ENCODE data around the gene DNAAF5. TPM values are rescaled to one million over a fixed set of nuclear protein-coding genes. Genes with fewer than 3 reads are reported as not detected.

DNAAF5 gene
- total and polyA plus RNA-seq, 9 of the 15 experiments (the other 6 are each of a cell fraction or from before 2014, with no cell fraction given): 3.1 to 69.7 (median 19.1) TPM

DNA sequence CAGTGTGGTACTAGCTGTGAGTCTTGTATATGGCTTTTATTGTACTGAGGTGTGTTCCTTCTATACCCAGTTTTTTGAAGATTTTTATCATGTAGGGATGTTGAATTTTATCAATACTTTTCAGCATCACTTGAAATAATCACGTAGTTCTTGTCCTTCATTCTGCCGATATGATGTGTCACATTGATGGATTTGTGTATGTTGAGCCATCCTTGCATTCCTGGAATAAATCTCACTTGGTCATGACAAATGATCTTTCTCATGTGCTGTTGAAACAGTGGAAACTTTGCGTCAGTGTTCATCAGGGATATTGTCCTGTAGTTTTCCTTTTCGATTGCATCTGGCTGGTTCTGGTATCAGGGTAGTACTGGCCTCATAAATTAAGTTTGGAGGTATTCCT is 7.7 kb downstream of the DNAAF5 start (continued):
- TF ChIP-seq, protein P1, sequence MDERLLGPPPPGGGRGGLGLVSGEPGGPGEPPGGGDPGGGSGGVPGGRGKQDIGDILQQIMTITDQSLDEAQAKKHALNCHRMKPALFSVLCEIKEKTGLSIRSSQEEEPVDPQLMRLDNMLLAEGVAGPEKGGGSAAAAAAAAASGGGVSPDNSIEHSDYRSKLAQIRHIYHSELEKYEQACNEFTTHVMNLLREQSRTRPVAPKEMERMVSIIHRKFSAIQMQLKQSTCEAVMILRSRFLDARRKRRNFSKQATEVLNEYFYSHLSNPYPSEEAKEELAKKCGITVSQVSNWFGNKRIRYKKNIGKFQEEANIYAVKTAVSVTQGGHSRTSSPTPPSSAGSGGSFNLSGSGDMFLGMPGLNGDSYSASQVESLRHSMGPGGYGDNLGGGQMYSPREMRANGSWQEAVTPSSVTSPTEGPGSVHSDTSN (CRISPR knock-in tag; IDR thresholded peaks at IDR 0.05; ENCODE audit: low read depth): no peak
- TF ChIP-seq, protein P1 (tag; conservative IDR thresholded peaks at IDR 0.05; ENCODE audit: low read depth): peak; percentile 84
- TF ChIP-seq, protein P2, sequence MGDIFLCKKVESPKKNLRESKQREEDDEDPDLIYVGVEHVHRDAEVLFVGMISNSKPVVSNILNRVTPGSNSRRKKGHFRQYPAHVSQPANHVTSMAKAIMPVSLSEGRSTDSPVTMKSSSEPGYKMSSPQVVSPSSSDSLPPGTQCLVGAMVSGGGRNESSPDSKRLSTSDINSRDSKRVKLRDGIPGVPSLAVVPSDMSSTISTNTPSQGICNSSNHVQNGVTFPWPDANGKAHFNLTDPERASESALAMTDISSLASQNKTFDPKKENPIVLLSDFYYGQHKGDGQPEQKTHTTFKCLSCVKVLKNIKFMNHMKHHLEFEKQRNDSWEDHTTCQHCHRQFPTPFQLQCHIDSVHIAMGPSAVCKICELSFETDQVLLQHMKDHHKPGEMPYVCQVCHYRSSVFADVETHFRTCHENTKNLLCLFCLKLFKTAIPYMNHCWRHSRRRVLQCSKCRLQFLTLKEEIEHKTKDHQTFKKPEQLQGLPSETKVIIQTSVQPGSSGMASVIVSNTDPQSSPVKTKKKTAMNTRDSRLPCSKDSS (IDR thresholded peaks at IDR 0.05; ENCODE audit: low read depth, partially characterized antibody): peak; percentile 59

DNA sequence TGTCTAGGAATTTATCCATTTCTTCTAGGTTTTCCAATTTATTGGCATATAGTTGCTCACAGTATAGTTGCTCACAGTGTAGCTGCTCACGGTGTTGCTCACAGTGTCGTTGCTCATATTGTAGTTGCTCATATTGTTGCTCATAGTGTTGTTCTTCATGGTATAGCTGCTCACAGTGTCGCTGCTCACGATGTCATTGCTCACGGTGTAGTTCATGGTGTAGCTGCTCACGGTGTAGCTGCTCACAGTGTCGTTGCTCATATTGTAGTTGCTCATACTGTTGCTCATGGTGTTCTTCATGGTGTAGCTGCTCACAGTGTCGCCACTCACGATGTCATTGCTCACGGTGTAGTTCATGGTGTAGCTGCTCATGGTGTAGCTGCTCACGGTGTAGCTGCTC is 8.3 kb downstream of the DNAAF5 start:
- no peak overlapping the region for H3K4me2 ChIP-seq (ENCODE audit: insufficient read depth, low read length)
- ATAC-seq (no peak), FAIRE-seq (no peak), DNase-seq (ENCODE audit: extremely low read depth in 1 of 4, low spot score in 3 of 4) (no peak)
- CTCF ChIA-PET (ENCODE audit: low intra/inter-chr PET ratio): no interaction called here
- no peaks in the 10 kb centered on the region for H3K27me3 ChIP-seq (ENCODE audit: control insufficient read depth in 2 of 2, insufficient read depth in 2 of 2, low read length in 2 of 2)
- no peak overlapping the region for H2AFZ ChIP-seq (ENCODE audit: low read depth, low read length)
- H3K4me3 ChIP-seq: no peak overlapping the region
- in situ Hi-C loops (cut with MboI): no loop called here
- peaks cover 92% of the 10 kb centered on the region for H3K79me2 ChIP-seq (ENCODE audit: control insufficient read depth, insufficient read depth, low read length)
- no peaks in the 10 kb centered on the region for H3K9me1 ChIP-seq (ENCODE audit: control insufficient read depth, insufficient read depth, low read length)
- peaks cover 87% of the 10 kb centered on the region for H3K36me3 ChIP-seq (ENCODE audit: control insufficient read depth, insufficient read depth, low read length)
- peaks cover 0 to 21% of the 10 kb centered on the region in 2 experiments; a peak in 2 of 5 replicates for H3K4me1 ChIP-seq (replicated peaks in 1 of 2; ENCODE audit: control insufficient read depth in 2 of 2, insufficient read depth in 2 of 2, low read length in 2 of 2)
- no TSS peak for BruUV-seq (replicated peaks)
- H4K20me1 ChIP-seq (replicated peaks; ENCODE audit: control insufficient read depth, insufficient read depth, low read length): no peaks in the 10 kb centered on the region
- intact Hi-C loops (cut with micrococcal nuclease): no loop called here
- no peak overlapping the region for H3K27ac ChIP-seq (ENCODE audit: extremely low read depth, low read depth, low read length)
- 93% methylated on average over 11 of the region's 11 CpGs for WGBS (ENCODE audit: insufficient coverage, low coverage, missing lambda C conversion rate)
- H3K9me3 ChIP-seq (replicated peaks; ENCODE audit: control insufficient read depth, insufficient read depth, low read depth, low read length): peaks cover 17% of the 10 kb centered on the region
- POLR2A ChIA-PET: no interaction called here
- no peak overlapping the region for H3K9ac ChIP-seq (ENCODE audit: insufficient read depth in 1 of 2, low read depth in 2 of 2, low read length in 2 of 2)
- TF ChIP-seq TGIF2 (CRISPR knock-in tag; IDR thresholded peaks at IDR 0.05): no peak
- TF ChIP-seq MTA3 (IDR thresholded peaks at IDR 0.05; ENCODE audit: borderline replicate concordance): no peak
- TF ChIP-seq CEBPG (CRISPR knock-in tag; IDR thresholded peaks at IDR 0.05): no peak
- no peak for TF ChIP-seq CEBPG (tag; conservative IDR thresholded peaks at IDR 0.05 in 1 of 2, IDR thresholded peaks at IDR 0.05 in 1 of 2)
- no peak for TF ChIP-seq ELF1 (tag; IDR thresholded peaks at IDR 0.05)
- TF ChIP-seq ZNF507 (tag; conservative IDR thresholded peaks at IDR 0.05): no peak
- no peak for TF ChIP-seq PHTF2 (CRISPR knock-in tag; IDR thresholded peaks at IDR 0.05)
- TF ChIP-seq, protein P3, sequence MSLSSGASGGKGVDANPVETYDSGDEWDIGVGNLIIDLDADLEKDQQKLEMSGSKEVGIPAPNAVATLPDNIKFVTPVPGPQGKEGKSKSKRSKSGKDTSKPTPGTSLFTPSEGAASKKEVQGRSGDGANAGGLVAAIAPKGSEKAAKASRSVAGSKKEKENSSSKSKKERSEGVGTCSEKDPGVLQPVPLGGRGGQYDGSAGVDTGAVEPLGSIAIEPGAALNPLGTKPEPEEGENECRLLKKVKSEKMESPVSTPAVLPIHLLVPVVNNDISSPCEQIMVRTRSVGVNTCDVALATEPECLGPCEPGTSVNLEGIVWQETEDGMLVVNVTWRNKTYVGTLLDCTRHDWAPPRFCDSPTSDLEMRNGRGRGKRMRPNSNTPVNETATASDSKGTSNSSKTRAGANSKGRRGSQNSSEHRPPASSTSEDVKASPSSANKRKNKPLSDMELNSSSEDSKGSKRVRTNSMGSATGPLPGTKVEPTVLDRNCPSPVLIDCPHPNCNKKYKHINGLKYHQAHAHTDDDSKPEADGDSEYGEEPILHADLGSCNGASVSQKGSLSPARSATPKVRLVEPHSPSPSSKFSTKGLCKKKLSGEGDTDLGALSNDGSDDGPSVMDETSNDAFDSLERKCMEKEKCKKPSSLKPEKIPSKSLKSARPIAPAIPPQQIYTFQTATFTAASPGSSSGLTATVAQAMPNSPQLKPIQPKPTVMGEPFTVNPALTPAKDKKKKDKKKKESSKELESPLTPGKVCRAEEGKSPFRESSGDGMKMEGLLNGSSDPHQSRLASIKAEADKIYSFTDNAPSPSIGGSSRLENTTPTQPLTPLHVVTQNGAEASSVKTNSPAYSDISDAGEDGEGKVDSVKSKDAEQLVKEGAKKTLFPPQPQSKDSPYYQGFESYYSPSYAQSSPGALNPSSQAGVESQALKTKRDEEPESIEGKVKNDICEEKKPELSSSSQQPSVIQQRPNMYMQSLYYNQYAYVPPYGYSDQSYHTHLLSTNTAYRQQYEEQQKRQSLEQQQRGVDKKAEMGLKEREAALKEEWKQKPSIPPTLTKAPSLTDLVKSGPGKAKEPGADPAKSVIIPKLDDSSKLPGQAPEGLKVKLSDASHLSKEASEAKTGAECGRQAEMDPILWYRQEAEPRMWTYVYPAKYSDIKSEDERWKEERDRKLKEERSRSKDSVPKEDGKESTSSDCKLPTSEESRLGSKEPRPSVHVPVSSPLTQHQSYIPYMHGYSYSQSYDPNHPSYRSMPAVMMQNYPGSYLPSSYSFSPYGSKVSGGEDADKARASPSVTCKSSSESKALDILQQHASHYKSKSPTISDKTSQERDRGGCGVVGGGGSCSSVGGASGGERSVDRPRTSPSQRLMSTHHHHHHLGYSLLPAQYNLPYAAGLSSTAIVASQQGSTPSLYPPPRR (CRISPR knock-in tag; IDR thresholded peaks at IDR 0.05; ENCODE audit: borderline replicate concordance): no peak

All from K562 (cell line).